HepG2 (cell line): ENCODE measurements around the gene DLAT. TPM values are rescaled to one million over a fixed set of nuclear protein-coding genes. Genes with fewer than 3 reads are reported as not detected.

Experiments used
- ATAC-seq: fragments of 200-7000 bp; cut with Tn5 transposase; 3 replicates; pipeline ENCODE4 v1.9.1; 2020; ENCODE audit warnings: mild to moderate bottlenecking, moderate library complexity
- BruUV-seq: library from RNA; stranded (reverse); fragments of 400-500 nt; replicated peaks from 2 replicates; lab custom pipeline; 2021; lab: Mats Ljungman, UMichigan
- CTCF ChIA-PET: fragments of 300-600 bp; formaldehyde crosslinking; extraction: SDS; loops from one replicate; lab custom pipeline; 2021; ENCODE audit warnings: low total read pairs, inconsistent platforms, low intra/inter-chr PET ratio; lab: Yijun Ruan, JAX
- POLR2A ChIA-PET: fragments of 350-600 bp; sonication (Branson Sonifier 250); formaldehyde crosslinking; loops from one replicate; lab custom pipeline; 2020; ENCODE audit warnings: antibody characterized with exemption, inconsistent platforms; lab: Yijun Ruan, JAX
- DNase-seq: peaks from one replicate; pipeline ENCODE4 v3.0.0-alpha.2; 2015; ENCODE audit warnings: low spot score
- FAIRE-seq: peaks from 3 replicates; lab custom pipeline; 2011; peaks lifted over from hg19 to GRCh38; lab: Jason Lieb, UNC
- H2AFZ ChIP-seq: one replicate; pipeline ENCODE4 v1.6.1; 2011; ENCODE audit warnings: low read length, inconsistent platforms
- H3K27ac ChIP-seq: fragments of 300-600 bp; 3 replicates; pipeline ENCODE4 v1.8.0; 2011; ENCODE audit warnings: mixed run types, mild to moderate bottlenecking, mixed read lengths, low read length, inconsistent platforms; ENCODE audit not compliant: insufficient read depth; ENCODE audit errors: extremely low read length
- H3K27me3 ChIP-seq, 2 experiments: fragments of 200-600 bp in 1 of 2; 2 replicates in 1 of 2; 3 replicates in 1 of 2; pipeline versions ENCODE4 v1.6.0 to v1.8.0; 2011; ENCODE audit warnings: low read length in 2 of 2, mild to moderate bottlenecking in 2 of 2, moderate library complexity in 2 of 2, inconsistent platforms in 1 of 2; ENCODE audit not compliant: insufficient read depth in 2 of 2, control insufficient read depth in 1 of 2
- H3K36me3 ChIP-seq, 2 experiments: fragments of 200-600 bp in 1 of 2; replicated peaks in 1 of 2; 2 replicates in 1 of 2; 3 replicates in 1 of 2; pipeline versions ENCODE4 v1.5.1 to v1.8.0; 2011; ENCODE audit warnings: low read length in 2 of 2, inconsistent platforms in 1 of 2; ENCODE audit not compliant: insufficient read depth in 2 of 2, control insufficient read depth in 1 of 2
- H3K4me1 ChIP-seq: 2 replicates; pipeline ENCODE4 v1.5.1; 2012; ENCODE audit warnings: low read length, inconsistent platforms; ENCODE audit not compliant: insufficient read depth
- H3K4me2 ChIP-seq: 2 replicates; pipeline ENCODE4 v1.6.0; 2011; ENCODE audit warnings: low read depth, low read length, inconsistent platforms
- H3K4me3 ChIP-seq, 3 experiments: fragments of 200-600 bp in 1 of 3; sonication (generic), shearing (Covaris generic) in 1 of 3; replicated peaks in 1 of 3; 2 replicates each; pipeline ENCODE4 v1.5.1; 2011 to 2016; ENCODE audit warnings: low read length in 3 of 3, inconsistent platforms in 2 of 3, low read depth in 2 of 3, mild to moderate bottlenecking in 2 of 3, control low read depth in 1 of 3, mixed read lengths in 1 of 3; ENCODE audit not compliant: insufficient read depth in 1 of 3
- H3K79me2 ChIP-seq: one replicate; pipeline ENCODE4 v1.6.1; 2011; ENCODE audit warnings: low read length, inconsistent platforms; ENCODE audit not compliant: insufficient read depth
- H3K9ac ChIP-seq: 2 replicates; pipeline ENCODE4 v1.6.0; 2011; ENCODE audit warnings: mild to moderate bottlenecking, low read depth, low read length, inconsistent platforms; ENCODE audit not compliant: insufficient read depth
- H3K9me3 ChIP-seq: 2 replicates; pipeline ENCODE4 v1.5.1; 2012; ENCODE audit warnings: mild to moderate bottlenecking, low read length
- H4K20me1 ChIP-seq: 2 replicates; pipeline ENCODE4 v1.6.0; 2011; ENCODE audit warnings: inconsistent platforms, mild to moderate bottlenecking, low read length, moderate library complexity; ENCODE audit not compliant: insufficient read depth
- LBX2 ChIP-seq: sonication (generic); formaldehyde crosslinking; IDR thresholded peaks from 2 replicates; pipeline ENCODE4 v1.5.0; 2020; ENCODE audit warnings: missing genetic modification reagents, mild to moderate bottlenecking, borderline replicate concordance
- MLXIP ChIP-seq: sonication (generic); formaldehyde crosslinking; IDR thresholded peaks from 2 replicates; pipeline ENCODE4 v1.9.0; 2021; ENCODE audit warnings: missing genetic modification reagents, borderline replicate concordance
- PHB2 ChIP-seq: fragments of 450-650 bp; IDR thresholded peaks from 2 replicates; pipeline ENCODE4 v1.6.1; 2018; ENCODE audit not compliant: partially characterized antibody
- REPIN1 ChIP-seq: sonication (generic); formaldehyde crosslinking; IDR thresholded peaks from 2 replicates; pipeline ENCODE4 v1.8.0; 2022; ENCODE audit warnings: missing genetic modification reagents, low read depth, mild to moderate bottlenecking, borderline replicate concordance
- SMARCC2 ChIP-seq: fragments of 450-650 bp; IDR thresholded peaks from 2 replicates; pipeline ENCODE4 v1.6.1; 2017; ENCODE audit warnings: antibody characterized with exemption, mild to moderate bottlenecking
- SNAPC5 ChIP-seq: sonication (generic); formaldehyde crosslinking; IDR thresholded peaks from 2 replicates; pipeline ENCODE4 v1.8.1; 2023; ENCODE audit warnings: mild to moderate bottlenecking, missing genetic modification reagents, borderline replicate concordance
- ZNF644 ChIP-seq: IDR thresholded peaks from 2 replicates; pipeline ENCODE4 v1.6.1; 2016; ENCODE audit warnings: low read depth
- WGBS: methylation state at CpG from one replicate; pipeline ENCODE4 v1.1.6; 2017; ENCODE audit warnings: low lambda C conversion rate; 5-methylcytosine and 5-hydroxymethylcytosine counted together
- in situ Hi-C: cut with HindIII; loops from 2 replicates; pipeline ENCODE4 v1.10.0; 2017; ENCODE audit warnings: low pct_unique_long_range_greater_than_20kb; ENCODE audit not compliant: extremely low pct_ligation_motif_present
- intact Hi-C: fragments of 100-400 bp; cut with micrococcal nuclease; formaldehyde crosslinking; loops from one replicate; pipeline ENCODE4 v1.10.0; 2022; ENCODE audit not compliant: unreplicated experiment
- polyA plus RNA-seq, 8 experiments: library from polyadenylated mRNA; depleted of rRNA in 3 of 8; stranded (reverse) in 7 of 8; unstranded in 1 of 8; fragments of >200 nt; fragmentation: Illumina TruSeq in 4 of 8; extraction: Trizol in 4 of 8; gene quantifications; 2 replicates each; pipeline versions ENCODE4 v1.2.1 to v1.2.3, GENCODE V29; 2011 to 2016; ENCODE audit warnings: low read depth in 4 of 8, missing spikeins in 1 of 8, mixed read lengths in 1 of 8; ENCODE audit not compliant: insufficient read depth in 1 of 8
- total RNA-seq, 5 experiments: library from RNA; depleted of rRNA; stranded (reverse); fragments of >200 nt; fragmentation: Illumina TruSeq; extraction: Trizol; gene quantifications; 2 replicates each; pipeline ENCODE4 v1.2.3, GENCODE V29; 2016; ENCODE audit warnings: low read depth in 1 of 5

Gene DLAT
- total and polyA plus RNA-seq, 2 of the 13 experiments (the other 11 are each of a cell fraction or from before 2014, with no cell fraction given) = 26.4 to 62.2 TPM

GRCh38 chr11:112049777-112050176, 24.6 kb downstream of the DLAT start:
- CTCF ChIA-PET = no interaction called here
- H3K27ac ChIP-seq = no peak overlapping the region
- H3K4me1 ChIP-seq = no peaks in the 10 kb centered on the region
- H3K36me3 ChIP-seq = peaks cover 6 to 58% of the 10 kb centered on the region in 2 experiments
- ATAC-seq = no peak
- no peaks in the 10 kb centered on the region for H4K20me1 ChIP-seq
- intact Hi-C loops = no loop called here
- H3K9ac ChIP-seq = no peak overlapping the region
- DNase-seq = no peak
- no TSS peak for BruUV-seq
- no peak overlapping the region for H2AFZ ChIP-seq
- in situ Hi-C loops = no loop called here
- TF ChIP-seq PHB2 (no peak), ZNF644 (CRISPR knock-in tag) (no peak), LBX2 (CRISPR knock-in tag) (no peak), MLXIP (CRISPR knock-in tag) (no peak), REPIN1 (CRISPR knock-in tag) (no peak), SMARCC2 (no peak), SNAPC5 (no peak)
- 48% methylated on average over 2 of the region's 2 CpGs for WGBS
- H3K4me2 ChIP-seq = no peak overlapping the region
- no peak overlapping the region for H3K4me3 ChIP-seq
- H3K27me3 ChIP-seq = no peaks in the 10 kb centered on the region
- no peak for FAIRE-seq
- no peaks in the 10 kb centered on the region for H3K9me3 ChIP-seq
- H3K79me2 ChIP-seq = peaks cover 5% of the 10 kb centered on the region
- POLR2A ChIA-PET = no interaction called here
